Fibroblast of gingiva (primary cell): ENCODE results near the gene SALL4.
"Not testable (repeated sequence)": the region's sequence is repeated elsewhere in the genome, so short reads cannot be mapped to it uniquely, and the experiment has no call there.

Source experiments
- DNase-seq: peaks from one replicate; pipeline ENCODE4 v3.0.0-alpha.2; 2011; ENCODE audit warnings: low read depth

The SALL4 gene

GRCh38 chr20:51802170-51802751 is at the start of gene SALL4:
Gene SALL4, minus strand, starts transcription at chr20:51802521. Its CDS starts 113 bp downstream, at chr20:51802408.
- no peak for DNase-seq

DNA sequence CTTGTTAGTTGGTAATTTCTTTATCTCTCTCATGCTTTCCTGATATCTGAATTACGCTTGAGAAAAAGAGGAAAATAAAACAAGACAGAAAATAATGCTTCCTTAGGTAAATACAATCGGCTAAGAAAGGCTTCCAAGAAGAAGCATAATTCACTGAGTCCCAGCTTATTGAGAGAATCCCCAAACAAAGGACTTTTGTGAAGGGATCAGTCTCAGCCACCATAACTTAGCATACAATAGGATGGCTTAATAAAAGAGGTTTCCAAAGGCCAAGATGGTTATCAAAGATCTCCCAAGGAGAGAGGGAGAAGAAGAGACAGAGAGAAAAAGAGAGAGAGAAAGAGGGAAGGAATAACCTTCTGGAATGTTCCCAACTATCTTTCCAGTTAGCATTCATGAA is 46.0 kb upstream of the SALL4 start:
- DNase-seq = no peak

DNA sequence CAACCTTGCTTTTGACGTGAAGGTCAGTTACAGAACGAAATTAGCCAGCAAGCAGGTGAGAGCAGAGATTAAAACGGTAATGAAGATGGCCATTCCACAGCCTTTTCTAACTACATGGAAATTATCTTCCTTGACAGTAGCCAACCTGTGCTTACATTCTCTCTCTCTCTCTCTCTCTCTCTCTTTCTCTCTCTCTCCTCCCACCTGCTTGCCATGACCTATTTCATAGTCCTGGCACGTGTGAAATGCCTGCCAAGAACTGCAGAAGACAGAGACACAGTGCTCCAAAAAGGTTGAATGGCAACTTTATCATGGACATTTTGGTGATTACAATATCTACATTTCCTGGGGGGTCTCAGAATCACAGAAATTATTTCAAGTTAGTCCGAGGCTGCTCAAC is 38.5 kb upstream of the SALL4 start:
- no peak for DNase-seq

- no peak for DNase-seq
These were observed 35.6 kb upstream of the SALL4 start for GRCh38 chr20:51837876-51838420.

DNA sequence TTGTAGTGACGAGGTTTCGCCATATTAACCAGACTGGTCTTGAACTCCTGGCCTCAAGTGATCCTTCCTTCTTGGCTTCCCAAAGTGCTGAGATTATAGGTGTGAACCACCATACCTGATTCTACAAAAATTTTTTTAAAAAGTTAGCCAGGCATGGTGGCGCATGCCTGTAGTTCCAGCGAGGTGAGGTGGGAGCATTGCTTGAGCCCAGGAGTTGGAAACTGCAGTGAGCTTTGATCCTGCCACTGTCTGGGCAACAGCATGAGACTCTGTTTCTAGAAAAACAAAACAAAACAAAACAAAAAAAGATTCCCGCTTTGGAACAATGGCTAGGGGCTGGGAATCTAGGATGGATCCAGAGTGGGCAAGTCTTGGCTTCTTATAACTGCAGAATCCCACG is 35.1 kb upstream of the SALL4 start:
- DNase-seq = no peak

GRCh38 chr20:51833326-51833725 is 31.0 kb upstream of the SALL4 start:
- DNase-seq = no peak

DNA sequence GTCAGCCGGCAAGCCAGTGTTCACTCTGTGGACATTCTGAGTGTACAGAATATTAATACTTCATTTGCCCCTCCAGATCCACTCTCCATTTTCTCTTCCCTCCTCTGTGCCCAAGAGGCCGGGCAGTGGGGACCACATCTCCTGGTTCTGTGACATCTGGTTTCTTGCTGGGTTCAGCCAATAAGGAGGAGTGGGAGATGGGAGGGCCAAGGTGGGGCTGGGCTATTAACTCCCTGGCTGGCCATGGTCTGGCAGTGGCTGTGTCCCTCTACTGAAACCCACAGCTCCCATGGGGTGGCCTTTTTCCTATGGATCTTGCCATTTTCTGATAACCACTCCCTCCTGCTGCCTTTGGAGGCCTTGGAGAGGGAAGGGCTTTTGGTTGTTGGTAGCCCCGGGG is 30.0 kb upstream of the SALL4 start:
- DNase-seq = no peak

DNA sequence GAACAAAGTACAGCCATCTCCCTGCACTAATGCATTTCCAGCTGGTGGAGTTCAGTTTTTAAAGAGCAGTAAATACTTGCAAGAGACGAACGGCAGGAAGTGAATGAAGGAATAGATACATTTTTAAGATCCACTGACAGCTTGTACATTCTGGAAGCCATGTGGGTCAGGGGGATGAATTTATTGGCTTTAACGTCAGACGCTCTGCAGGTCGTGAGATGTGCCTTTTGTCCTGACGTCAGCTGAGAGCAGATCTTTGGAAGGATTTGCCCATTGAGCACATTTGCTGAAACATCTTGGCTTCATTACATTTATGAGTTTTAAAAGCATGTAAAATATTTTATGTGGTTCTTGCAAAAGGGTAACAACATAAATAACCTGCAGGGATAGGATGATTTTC is 29.5 kb upstream of the SALL4 start:
- DNase-seq = peak; percentile 36

- no peak for DNase-seq
These were observed 28.2 kb upstream of the SALL4 start for GRCh38 chr20:51830538-51830937.

DNA sequence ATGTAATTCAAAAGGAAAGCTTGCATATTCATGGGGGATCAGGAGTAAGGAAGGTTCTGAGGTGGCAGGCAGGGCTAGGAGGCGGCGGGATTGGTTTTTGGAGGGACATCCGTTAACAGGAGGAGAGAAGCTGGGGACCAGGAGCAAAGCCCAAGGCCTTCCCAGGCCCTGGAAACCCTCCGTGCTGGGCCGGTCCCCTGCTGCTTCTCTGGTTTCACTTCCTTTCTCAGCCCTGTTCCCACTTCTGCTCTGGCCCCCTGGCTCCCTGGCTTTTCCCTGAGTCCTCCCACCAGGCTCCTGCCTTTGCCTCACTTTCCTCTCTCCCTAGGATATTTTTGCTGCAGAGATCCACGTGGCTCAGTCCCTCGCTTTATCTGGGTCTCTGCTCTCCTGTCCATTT is 26.4 kb upstream of the SALL4 start:
- no peak for DNase-seq

GRCh38 chr20:51826372-51826771 is 24.1 kb upstream of the SALL4 start:
- no peak for DNase-seq

GRCh38 chr20:51818479-51819008 is 16.2 kb upstream of the SALL4 start:
- DNase-seq = no peak

- DNase-seq = not testable (repeated sequence)
These were observed 14.5 kb upstream of the SALL4 start for GRCh38 chr20:51816856-51817255.

GRCh38 chr20:51815383-51816076 is 13.2 kb upstream of the SALL4 start:
- DNase-seq = no peak

- no peak for DNase-seq
These were observed 10.5 kb upstream of the SALL4 start for GRCh38 chr20:51812861-51813260.

- no peak for DNase-seq
These were observed 9.3 kb upstream of the SALL4 start for GRCh38 chr20:51811514-51812128.

DNA sequence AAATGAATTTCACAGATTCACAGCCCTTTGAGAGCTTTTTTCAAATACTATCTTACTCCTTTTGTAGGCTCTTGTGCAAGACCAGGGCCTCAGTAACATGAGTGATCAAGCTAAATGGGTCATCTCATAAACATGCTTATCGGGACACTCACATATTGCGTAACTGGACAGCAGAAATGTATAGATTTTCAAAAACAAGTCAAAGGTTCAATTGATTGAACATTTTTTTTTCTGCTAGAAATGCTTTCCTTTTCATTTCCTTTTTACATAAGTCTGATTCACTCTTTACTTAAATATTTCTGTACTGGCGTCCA is 8.7 kb upstream of the SALL4 start:
- peak; percentile 6 for DNase-seq

GRCh38 chr20:51810155-51811041 is 8.1 kb upstream of the SALL4 start:
- DNase-seq = no peak

DNA sequence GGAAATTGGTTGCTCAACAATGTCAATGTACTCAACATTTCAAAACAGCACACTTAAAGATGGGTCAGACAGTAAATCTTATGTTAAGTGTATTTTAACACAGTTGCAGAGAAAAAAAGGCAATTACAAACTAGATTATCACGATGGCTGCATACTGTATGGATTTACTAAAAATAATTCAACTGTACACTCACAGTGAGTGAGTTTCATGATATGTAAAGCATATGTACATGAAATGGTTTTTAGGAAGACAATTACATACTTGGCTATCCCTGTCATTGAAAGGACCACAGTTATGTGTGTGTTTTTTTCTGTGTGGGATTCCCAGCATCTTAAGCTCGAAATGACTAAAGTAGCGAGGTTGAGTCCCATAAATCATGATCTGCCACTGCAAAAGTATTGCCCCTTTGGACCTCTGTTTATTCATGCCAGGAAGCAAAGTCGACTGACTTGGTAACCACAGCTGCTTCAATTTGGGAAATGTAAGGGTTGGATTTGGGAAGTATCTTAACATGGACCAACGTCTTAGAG is 5.5 kb upstream of the SALL4 start:
- no peak for DNase-seq

- DNase-seq = no peak
These were observed 2.4 kb upstream of the SALL4 start for GRCh38 chr20:51804754-51805153.

GRCh38 chr20:51803148-51803854 is 980 bp upstream of the SALL4 start:
- DNase-seq = no peak

- no peak for DNase-seq
These were observed 548 bp downstream of the SALL4 start for GRCh38 chr20:51801823-51802123.
